GM18502 (cell line): ENCODE results near the gene ACYP2.
"Not testable (repeated sequence)": the region's sequence is repeated elsewhere in the genome, so short reads cannot be mapped to it uniquely, and the experiment has no call there.

ENCODE experiments used
- ATAC-seq: cut with Tn5 transposase; IDR thresholded peaks from one replicate; pipeline ENCODE4 v1.9.1; 2021; ENCODE audit warnings: mild to moderate bottlenecking; ENCODE audit not compliant: unreplicated experiment, poor library complexity

Gene ACYP2

DNA sequence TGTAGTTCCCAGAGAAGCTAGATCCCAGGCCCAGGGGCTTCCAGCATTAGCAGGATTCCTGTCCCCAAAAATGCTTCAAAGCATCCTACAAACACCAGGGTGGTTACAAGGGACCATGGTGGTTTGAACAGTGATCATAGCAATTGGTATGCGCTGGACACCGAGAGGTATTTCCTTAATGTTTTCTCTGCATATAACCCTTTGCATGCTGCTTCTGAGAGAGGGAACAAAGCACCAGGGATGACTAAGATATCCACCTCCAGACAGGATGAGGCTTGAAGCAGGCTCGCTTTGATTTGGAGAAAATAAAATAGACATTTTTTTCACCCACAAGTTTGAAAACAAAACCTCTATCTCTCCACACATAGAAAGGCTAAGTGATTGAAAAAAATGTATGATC, 191.1 kb downstream of the ACYP2 start:
- no peak for ATAC-seq

- ATAC-seq = no peak
These were observed 192.8 kb downstream of the ACYP2 start for GRCh38 chr2:54308186-54308585.

DNA sequence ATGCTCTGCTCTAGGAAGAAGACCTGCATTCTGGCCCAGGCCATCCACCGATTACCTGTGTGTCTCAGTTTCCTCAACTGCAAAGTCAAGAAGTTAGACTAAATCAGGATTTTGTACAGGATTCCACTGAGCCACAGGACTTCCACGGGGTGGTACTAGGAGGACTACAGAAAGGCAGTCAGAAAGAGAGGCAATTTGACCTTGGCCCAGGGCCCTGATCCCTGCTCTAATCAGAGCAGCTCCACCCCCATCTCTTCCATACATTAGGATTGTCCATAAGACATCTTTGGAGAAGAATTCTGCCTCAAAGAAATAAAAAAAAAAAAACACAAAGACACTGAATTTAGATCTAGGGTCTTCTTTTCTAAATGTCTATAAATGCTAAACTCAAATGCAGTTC, 193.4 kb downstream of the ACYP2 start:
- no peak for ATAC-seq

DNA sequence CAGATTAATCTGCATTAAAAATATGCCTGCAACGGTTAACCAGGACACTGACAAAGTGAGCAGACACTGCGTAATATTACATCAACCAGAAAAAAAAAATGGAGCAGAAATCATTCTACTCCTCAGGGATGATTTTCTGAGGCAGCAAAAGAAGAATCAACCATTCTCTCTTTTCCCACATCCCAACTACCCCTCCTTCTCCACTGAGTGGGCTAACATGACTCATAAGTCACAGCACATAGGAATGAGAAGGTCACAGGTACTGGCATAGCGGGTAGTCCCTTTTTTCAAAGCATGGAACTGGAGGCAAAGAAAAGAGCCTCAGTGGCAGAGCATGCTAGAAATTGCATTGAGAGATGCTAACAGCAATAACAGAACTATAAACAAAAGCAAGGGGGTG, 194.9 kb downstream of the ACYP2 start:
- no peak for ATAC-seq

DNA sequence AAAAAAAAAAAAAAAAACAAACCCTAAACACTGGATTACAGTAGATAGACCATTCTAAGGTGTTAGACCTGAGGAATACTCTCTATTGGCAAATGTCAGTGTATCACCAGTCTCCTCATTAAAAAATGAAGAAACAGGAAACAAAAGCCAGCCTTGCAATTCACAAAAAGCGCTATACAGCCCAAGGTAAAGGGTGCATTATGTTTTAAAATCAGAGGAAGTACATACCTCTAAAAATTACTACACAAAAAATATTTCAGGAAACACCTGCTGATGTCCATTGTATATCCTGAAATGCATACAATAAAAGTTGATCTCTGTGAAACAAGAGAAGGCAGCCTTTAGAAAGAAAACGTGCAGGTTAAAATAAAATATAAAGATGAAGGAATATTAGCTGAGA, 195.5 kb downstream of the ACYP2 start:
- no peak for ATAC-seq

- no peak for ATAC-seq
These were observed 197.7 kb downstream of the ACYP2 start for GRCh38 chr2:54313147-54313546.

- no peak for ATAC-seq
These were observed 202.6 kb downstream of the ACYP2 start for GRCh38 chr2:54317973-54318372.

- ATAC-seq = no peak
These were observed 203.4 kb downstream of the ACYP2 start for GRCh38 chr2:54318821-54319220.

GRCh38 chr2:54321047-54321446, 205.6 kb downstream of the ACYP2 start:
- ATAC-seq = no peak

DNA sequence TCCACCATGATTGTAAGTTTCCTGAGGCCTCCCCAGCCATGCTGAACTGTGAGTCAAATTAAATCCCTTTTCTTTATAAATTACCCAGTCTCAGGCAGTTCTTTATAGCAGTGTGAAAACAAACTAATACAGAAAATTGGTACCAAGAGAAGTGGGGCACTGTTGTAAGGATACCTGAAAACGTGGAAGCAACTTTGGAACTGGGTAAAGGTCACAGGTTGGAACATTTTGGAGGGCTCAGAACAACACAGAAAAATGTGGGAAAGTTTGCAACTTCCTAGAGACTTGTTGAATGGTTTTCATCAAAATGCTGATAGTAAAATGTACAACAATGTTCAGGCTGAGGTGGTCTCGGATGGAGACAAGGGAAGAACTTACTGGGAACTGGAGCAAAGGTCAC, 209.1 kb downstream of the ACYP2 start:
- ATAC-seq = not testable (repeated sequence)

GRCh38 chr2:54325148-54325547, 209.7 kb downstream of the ACYP2 start:
- ATAC-seq = no peak

- no peak for ATAC-seq
These were observed 214.2 kb downstream of the ACYP2 start for GRCh38 chr2:54329482-54330161.

DNA sequence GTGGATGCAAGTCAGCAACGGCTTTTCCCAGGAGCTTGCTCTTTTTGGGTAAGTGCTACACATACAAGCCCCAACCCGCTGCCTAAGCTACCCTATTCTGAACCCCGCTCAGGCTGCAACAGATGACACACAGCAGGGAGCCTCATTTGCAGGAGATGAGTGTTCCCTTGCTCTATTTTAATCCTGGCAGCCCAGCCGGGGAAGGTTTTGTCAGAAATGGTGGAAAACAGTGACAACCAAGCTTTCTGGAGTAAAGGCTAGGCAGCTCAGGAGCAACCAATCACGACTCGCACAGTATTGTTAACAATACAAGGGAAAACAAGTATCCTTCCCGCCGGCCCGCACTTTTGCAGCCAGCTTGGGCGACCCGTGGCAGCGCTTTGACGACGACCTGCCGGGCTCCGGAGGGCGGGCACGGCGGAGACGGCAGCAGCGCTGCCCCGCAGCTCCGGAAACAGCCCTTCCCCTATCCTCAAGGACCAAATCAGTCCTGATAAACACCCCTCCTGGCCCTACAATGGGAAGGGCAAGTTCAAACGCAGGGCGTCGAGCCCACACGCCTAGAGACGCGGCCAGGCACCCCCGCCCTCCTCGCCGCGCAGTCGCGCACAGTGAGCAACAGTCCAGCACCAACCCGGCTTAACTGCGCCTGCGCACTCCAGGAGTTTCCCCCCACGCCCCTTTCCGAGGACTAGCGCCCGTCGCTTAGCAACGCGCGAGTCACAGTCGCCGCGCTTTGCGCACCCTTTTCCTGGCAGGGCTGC, 214.9 kb downstream of the ACYP2 start:
- peak; percentile 98 for ATAC-seq

- ATAC-seq = no peak
These were observed 215.8 kb downstream of the ACYP2 start for GRCh38 chr2:54330926-54331835.

DNA sequence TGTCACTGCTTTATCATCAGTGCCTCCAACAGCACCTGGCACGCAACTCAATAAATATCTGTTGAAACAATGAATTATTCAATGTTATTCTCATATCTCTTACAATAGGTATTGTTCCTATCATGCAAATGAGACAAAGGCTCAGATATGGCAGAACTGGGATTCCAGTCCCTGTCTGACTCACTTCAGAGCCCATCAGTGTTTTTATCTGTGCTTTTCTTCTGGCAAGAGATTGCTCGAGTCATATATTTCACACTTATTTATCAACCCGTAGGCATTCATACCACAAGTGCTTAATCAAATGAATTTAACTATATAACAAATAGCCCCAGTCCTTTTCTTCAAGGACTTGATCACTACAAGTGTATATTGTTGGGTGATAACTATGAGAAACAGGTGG, 217.0 kb downstream of the ACYP2 start:
- no peak for ATAC-seq

GRCh38 chr2:54336136-54336976, 220.9 kb downstream of the ACYP2 start:
- no peak for ATAC-seq

DNA sequence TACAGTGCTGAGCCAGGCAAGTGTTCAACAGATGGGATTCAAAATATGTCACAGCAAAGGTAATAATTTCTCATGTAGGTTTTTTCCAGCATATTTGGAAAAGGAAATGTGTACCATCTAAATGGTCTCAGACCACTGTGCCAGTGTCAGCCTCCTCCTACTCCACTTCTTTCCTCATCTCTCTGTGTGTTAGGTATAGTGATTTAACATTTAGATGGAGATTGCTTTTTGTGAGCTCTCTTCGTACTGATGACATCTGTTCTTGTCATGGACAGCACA, 221.5 kb downstream of the ACYP2 start:
- no peak for ATAC-seq

- ATAC-seq = no peak
These were observed 226.2 kb downstream of the ACYP2 start for GRCh38 chr2:54341656-54342055.

DNA sequence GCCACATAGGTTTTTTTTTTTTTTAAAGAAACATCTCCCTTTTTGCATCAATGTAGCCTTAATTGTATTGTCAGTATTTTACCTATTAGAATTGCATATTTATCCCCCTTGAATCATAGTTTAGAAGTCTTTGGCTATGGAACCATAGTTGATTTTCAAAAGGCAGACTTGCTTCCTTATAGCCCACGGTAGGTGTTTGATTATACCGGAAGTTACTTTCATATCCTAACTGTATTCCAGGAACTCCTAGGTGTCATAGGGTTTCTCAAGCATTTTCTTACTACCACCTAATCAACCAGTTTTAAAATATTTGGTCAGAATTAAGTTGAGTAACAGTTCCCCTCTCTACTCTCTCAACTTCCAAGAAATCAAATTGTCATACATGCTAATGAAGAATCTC, 227.2 kb downstream of the ACYP2 start:
- no peak for ATAC-seq

DNA sequence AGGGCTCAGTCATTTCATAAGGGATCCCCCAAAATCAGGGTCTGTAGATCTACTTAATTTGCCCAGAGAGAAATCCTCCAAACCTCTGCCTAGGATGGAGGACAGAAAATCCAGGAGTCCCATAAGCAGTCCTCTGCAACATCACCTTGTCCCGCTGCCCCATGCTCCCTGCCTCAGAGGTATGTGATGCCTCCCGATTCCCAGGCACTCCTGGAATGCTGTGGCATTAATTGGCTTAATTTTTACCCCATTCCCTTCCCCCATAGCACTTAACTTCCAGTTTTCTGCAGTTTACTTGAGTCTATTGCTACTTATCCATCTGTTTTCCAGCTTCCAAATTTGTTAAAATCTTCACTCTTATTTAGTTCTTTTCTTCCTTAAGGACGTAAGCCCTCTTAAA, 232.2 kb downstream of the ACYP2 start:
- ATAC-seq = no peak
